Activated effector memory CD4-positive, alpha-beta T cell treated with anti-CD3 and anti-CD28 coated beads, Interleukin-2, amount 50 U/mL, for 16 hours (primary cell): Measurements from ENCODE around the gene CHST15.

Experiments used
- DNase-seq: peaks from one replicate; pipeline ENCODE4 v3.0.0-alpha.2; 2020

CHST15 gene

GRCh38 chr10:124063750-124064603, 29.4 kb downstream of the CHST15 start:
- DNase-seq, result no peak

- DNase-seq, result no peak
Observed at GRCh38 chr10:124062390-124062789, 31.0 kb downstream of the CHST15 start.

GRCh38 chr10:124061030-124061429, 32.4 kb downstream of the CHST15 start:
- no peak for DNase-seq

GRCh38 chr10:124060148-124060720, 33.2 kb downstream of the CHST15 start:
- DNase-seq, result no peak

- DNase-seq, result no peak
Observed at GRCh38 chr10:124059551-124059950, 33.8 kb downstream of the CHST15 start.

- DNase-seq, result no peak
Observed at GRCh38 chr10:124058346-124059003, 34.9 kb downstream of the CHST15 start.

GRCh38 chr10:124057601-124058000, 35.8 kb downstream of the CHST15 start:
- DNase-seq, result no peak

GRCh38 chr10:124056337-124056980, 36.9 kb downstream of the CHST15 start:
- no peak for DNase-seq

GRCh38 chr10:124053971-124054370, 39.4 kb downstream of the CHST15 start:
- DNase-seq, result no peak

- DNase-seq, result no peak
Observed at GRCh38 chr10:124052561-124052960, 40.8 kb downstream of the CHST15 start.

GRCh38 chr10:124050021-124051015, 43.1 kb downstream of the CHST15 start:
- no peak for DNase-seq

GRCh38 chr10:124049484-124049883, 43.9 kb downstream of the CHST15 start:
- no peak for DNase-seq

GRCh38 chr10:124048371-124049290, 44.8 kb downstream of the CHST15 start:
- DNase-seq, result no peak

GRCh38 chr10:124047427-124048152, 45.8 kb downstream of the CHST15 start:
- no peak for DNase-seq

GRCh38 chr10:124045801-124046355, 47.5 kb downstream of the CHST15 start:
- DNase-seq, result no peak

GRCh38 chr10:124045276-124045675, 48.1 kb downstream of the CHST15 start:
- DNase-seq, result no peak

- DNase-seq, result no peak
Observed at GRCh38 chr10:124044143-124044862, 49.1 kb downstream of the CHST15 start.

GRCh38 chr10:124043310-124044142, 49.9 kb downstream of the CHST15 start:
- no peak for DNase-seq
